Uterus (tissue), 4 donors: ENCODE results near the gene KCTD13. TPM values are rescaled to one million over a fixed set of nuclear protein-coding genes. Genes with fewer than 3 reads are reported as not detected.
A peak's percentile ranks its signal among the peaks of the same experiment; 100 is the strongest.

Experiments used
- DNase-seq, 2 donors: peaks; one replicate each; pipeline ENCODE4 v3.0.0-alpha.2; 2019 to 2020
- H3K27ac ChIP-seq, 2 donors: fragments of 200-600 bp; sonication (generic); 1 replicate in 1 of 2; 2 replicates in 1 of 2; pipeline ENCODE4 v1.5.1; 2016 to 2018
- H3K27me3 ChIP-seq, 2 donors: fragments of 200-600 bp; sonication (generic); one replicate each; pipeline ENCODE4 v1.5.1; 2018 to 2019; ENCODE audit warnings: control low read depth in 1 of 2
- H3K36me3 ChIP-seq, 2 donors: fragments of 200-600 bp; sonication (generic); one replicate each; pipeline ENCODE4 v1.5.1; 2019; ENCODE audit warnings: control low read depth in 1 of 2
- H3K4me1 ChIP-seq, 2 donors: fragments of 200-600 bp; sonication (generic); one replicate each; pipeline ENCODE4 v1.5.1; 2018 to 2019; ENCODE audit warnings: control low read depth in 1 of 2
- H3K4me3 ChIP-seq, 2 donors: fragments of 200-600 bp; sonication (generic); 1 replicate in 1 of 2; 2 replicates in 1 of 2; pipeline ENCODE4 v1.5.1; 2018 to 2019; ENCODE audit warnings: mild to moderate bottlenecking in 1 of 2
- H3K9me3 ChIP-seq, 2 donors: fragments of 200-600 bp; sonication (generic); one replicate each; pipeline ENCODE4 v1.5.1; 2019; ENCODE audit warnings: control low read depth in 1 of 2
- CTCF ChIP-seq, 4 experiments: fragments of 200-600 bp in 2 of 4; fragments of 450-650 bp in 2 of 4; sonication (generic) in 2 of 4; IDR thresholded peaks; one replicate each; pipeline ENCODE4 v1.5.1; 2016 to 2019; ENCODE audit warnings: antibody characterized with exemption in 4 of 4, mild to moderate bottlenecking in 2 of 4, moderate library complexity in 1 of 4
- POLR2A ChIP-seq, 2 donors: fragments of 450-650 bp; IDR thresholded peaks; one replicate each; pipeline ENCODE4 v1.6.1; 2016; ENCODE audit warnings: antibody characterized with exemption in 2 of 2, mild to moderate bottlenecking in 1 of 2, moderate library complexity in 1 of 2
- intact Hi-C: fragments of 100-400 bp; cut with DNase I; formaldehyde crosslinking; loops from one replicate; pipeline ENCODE4 v1.15.1; 2023; ENCODE audit warnings: low total_unique reads
- total RNA-seq, 4 donors: library from RNA; depleted of rRNA in 3 of 4; stranded (reverse); fragments of >200 nt in 3 of 4; gene quantifications; one replicate each; pipeline versions ENCODE4 v1.1.0 to v1.2.4, GENCODE V29; 2014 to 2023
- donor health status: DM: yes; HTN: yes; CAD: no.

Gene KCTD13
- 10 to 100 TPM in 2 of 4 donors, 1 to 10 TPM in 2; 1.8 to 33.3 (median 14.6) TPM for total RNA-seq

- no peaks in the 10 kb centered on the region for H3K9me3 ChIP-seq
- peak within 1 kb of the TSS; percentile 88 to 94 for H3K27ac ChIP-seq
- no peaks in the 10 kb centered on the region for H3K27me3 ChIP-seq
- intact Hi-C loops, result no loop called here
- H3K4me1 ChIP-seq, result no peaks in the 10 kb centered on the region
- peak; percentile 80 to 91 for DNase-seq
- H3K4me3 ChIP-seq, result peak within 1 kb of the TSS; percentile 68 to 95
- no peaks in the 10 kb centered on the region for H3K36me3 ChIP-seq
- peak; percentile 85 to 93 for TF ChIP-seq POLR2A (IDR thresholded peaks at IDR 0.05)
- peak in 2 of 4 experiments; percentile 5 to 32 for TF ChIP-seq CTCF (IDR thresholded peaks at IDR 0.05)
These were observed at the start of gene KCTD13 for GRCh38 chr16:29925781-29926710. TSS of gene KCTD13 (minus strand) at chr16:29926226. CDS start at chr16:29926033, 193 bp downstream.

GRCh38 chr16:29975134-29975538 lies 49.1 kb upstream of the KCTD13 start:
- DNase-seq, result no peak
- intact Hi-C loops, result no loop called here
- Histone ChIP-seq H3K36me3 (no peaks in the 10 kb centered on the region), H3K4me3 (peak overlapping the region; percentile 89 to 91), H3K9me3 (no peaks in the 10 kb centered on the region), H3K4me1 (peaks cover 0 to 14% of the 10 kb centered on the region in 2 donors), H3K27ac (peak overlapping the region; percentile 90 to 96), H3K27me3 (no peaks in the 10 kb centered on the region)
- TF ChIP-seq POLR2A (IDR thresholded peaks at IDR 0.05), result no peak
- no peak for TF ChIP-seq CTCF (IDR thresholded peaks at IDR 0.05)

GRCh38 chr16:29974291-29975133 lies 48.5 kb upstream of the KCTD13 start:
- Histone ChIP-seq H3K9me3 (no peaks in the 10 kb centered on the region), H3K27ac (peak overlapping the region; percentile 90 to 96), H3K36me3 (no peaks in the 10 kb centered on the region), H3K4me1 (peaks cover 0 to 14% of the 10 kb centered on the region in 2 donors), H3K4me3 (peak overlapping the region; percentile 89 to 91), H3K27me3 (no peaks in the 10 kb centered on the region)
- peak; percentile 38 to 49 for DNase-seq
- intact Hi-C loops, result no loop called here
- no peak for TF ChIP-seq POLR2A (IDR thresholded peaks at IDR 0.05)
- peak in 1 of 4 experiments; percentile 6 for TF ChIP-seq CTCF (IDR thresholded peaks at IDR 0.05)

GRCh38 chr16:29973384-29974246 lies 47.6 kb upstream of the KCTD13 start, which contains the start of gene TAOK2:
TSS of gene TAOK2 (plus strand) at chr16:29973868. CDS start at chr16:29977773, 3,905 bp downstream.
- Histone ChIP-seq H3K36me3 (no peaks in the 10 kb centered on the region), H3K9me3 (no peaks in the 10 kb centered on the region), H3K4me1 (peaks cover 0 to 14% of the 10 kb centered on the region in 2 donors), H3K27me3 (no peaks in the 10 kb centered on the region), H3K4me3 (peak within 1 kb of the TSS; percentile 89 to 91), H3K27ac (peak within 1 kb of the TSS; percentile 90 to 96)
- DNase-seq, result peak; percentile 99
- TF ChIP-seq POLR2A (IDR thresholded peaks at IDR 0.05) (peak; percentile 57 to 89), CTCF (IDR thresholded peaks at IDR 0.05) (peak in 1 of 4 experiments; percentile 11)
- intact Hi-C loops, result no loop called here
